T-helper 2 cell treated with Interferon-gamma antibody and Interleukin-4, amounts not matched to agents 5 μg/mL and 100 μg/mL, for 36 hours (primary cell): Measurements from ENCODE around the gene FUOM.
"Not testable (repeated sequence)": the region's sequence is repeated elsewhere in the genome, so short reads cannot be mapped to it uniquely, and the experiment has no call there.

Source experiments
- DNase-seq: peaks from one replicate; pipeline ENCODE4 v3.0.0; 2021; ENCODE audit warnings: low spot score
- H3K27ac Mint-ChIP-seq: one replicate; pipeline ENCODE4 v1.8.0; 2021; ENCODE audit warnings: mild to moderate bottlenecking, mixed read lengths
- H3K27me3 Mint-ChIP-seq: one replicate; pipeline ENCODE4 v1.8.0; 2021; ENCODE audit warnings: low read depth, mixed read lengths
- H3K36me3 Mint-ChIP-seq: one replicate; pipeline ENCODE4 v1.8.0; 2021; ENCODE audit warnings: low read depth, mixed read lengths
- H3K4me1 Mint-ChIP-seq: one replicate; pipeline ENCODE4 v1.8.0; 2021; ENCODE audit warnings: low read depth, mixed read lengths
- H3K4me3 Mint-ChIP-seq: one replicate; pipeline ENCODE4 v1.8.0; 2022; ENCODE audit warnings: mild to moderate bottlenecking, moderate library complexity, mixed read lengths
- H3K9me3 Mint-ChIP-seq: one replicate; pipeline ENCODE4 v1.8.0; 2021; ENCODE audit warnings: mixed read lengths

The FUOM gene

DNA sequence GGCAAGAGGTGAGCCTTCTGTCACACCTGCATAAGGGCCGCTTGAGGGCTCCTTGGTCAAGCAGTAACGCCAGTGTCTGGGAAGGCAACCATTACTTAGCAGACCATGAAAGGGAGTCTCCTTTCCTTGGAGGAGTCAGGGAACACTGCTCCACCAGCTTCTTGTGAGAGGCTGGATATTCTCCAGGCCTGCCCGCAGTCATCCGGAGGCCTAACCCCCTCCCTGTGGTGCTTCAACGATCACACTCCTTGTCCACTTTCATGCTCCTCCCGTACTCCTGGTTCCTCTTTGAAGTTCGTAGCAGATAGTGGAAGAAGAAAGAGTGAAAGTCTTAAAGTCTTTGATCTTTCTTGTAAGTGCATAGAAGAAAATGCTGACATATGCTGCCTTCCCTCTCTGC is 9.6 kb upstream of the FUOM start:
- not testable (repeated sequence) for H3K27ac Mint-ChIP-seq, H3K4me3 Mint-ChIP-seq, H3K4me1 Mint-ChIP-seq, H3K27me3 Mint-ChIP-seq, H3K9me3 Mint-ChIP-seq, DNase-seq, H3K36me3 Mint-ChIP-seq

DNA sequence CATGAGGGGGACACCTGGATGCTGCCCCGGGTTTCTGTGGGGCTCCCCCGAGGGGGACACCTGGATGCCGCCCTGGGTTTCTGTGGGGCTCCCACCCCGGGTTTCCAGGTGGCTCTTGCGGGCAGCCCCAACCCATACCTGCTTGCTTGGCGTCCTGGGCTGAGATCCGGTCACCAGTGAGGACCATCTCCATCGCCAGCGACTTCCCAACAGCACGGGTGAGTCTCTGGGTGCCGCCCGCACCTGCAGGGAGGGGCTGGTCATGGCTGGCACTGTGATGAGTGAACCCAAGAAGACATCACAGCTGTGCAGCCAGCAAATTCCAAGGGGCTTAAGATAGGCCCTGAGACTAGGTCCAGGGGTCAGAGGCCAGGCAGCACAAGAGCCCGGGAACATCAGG is 8.9 kb upstream of the FUOM start:
- Mint-ChIP-seq H3K4me1 (peaks cover 2% of the 10 kb centered on the region), H3K27me3 (no peaks in the 10 kb centered on the region), H3K36me3 (peaks cover 13% of the 10 kb centered on the region), H3K4me3 (no peak overlapping the region), H3K27ac (no peak overlapping the region), H3K9me3 (no peaks in the 10 kb centered on the region)
- DNase-seq: no peak

DNA sequence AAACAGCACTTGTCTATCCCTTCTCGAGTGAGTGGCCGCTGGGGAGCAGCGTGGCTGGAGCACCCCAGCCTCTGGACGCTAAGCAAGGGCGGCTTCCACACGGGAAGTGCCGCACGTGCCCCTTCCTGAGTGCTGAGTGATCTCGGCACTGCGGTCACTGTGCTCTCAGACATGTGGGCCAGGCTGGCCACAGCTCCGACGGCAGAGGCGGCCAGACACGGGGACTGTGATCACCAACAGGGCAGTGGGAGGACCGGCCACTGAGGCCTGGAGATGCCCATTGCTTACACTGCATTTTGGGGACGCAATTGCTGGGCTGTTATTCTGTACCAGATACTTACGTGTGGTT is 8.3 kb upstream of the FUOM start:
- H3K27me3 Mint-ChIP-seq: no peaks in the 10 kb centered on the region
- H3K27ac Mint-ChIP-seq: no peak overlapping the region
- H3K4me3 Mint-ChIP-seq: no peak overlapping the region
- no peaks in the 10 kb centered on the region for H3K9me3 Mint-ChIP-seq
- H3K36me3 Mint-ChIP-seq: peaks cover 12% of the 10 kb centered on the region
- no peak for DNase-seq
- peaks cover 2% of the 10 kb centered on the region for H3K4me1 Mint-ChIP-seq

DNA sequence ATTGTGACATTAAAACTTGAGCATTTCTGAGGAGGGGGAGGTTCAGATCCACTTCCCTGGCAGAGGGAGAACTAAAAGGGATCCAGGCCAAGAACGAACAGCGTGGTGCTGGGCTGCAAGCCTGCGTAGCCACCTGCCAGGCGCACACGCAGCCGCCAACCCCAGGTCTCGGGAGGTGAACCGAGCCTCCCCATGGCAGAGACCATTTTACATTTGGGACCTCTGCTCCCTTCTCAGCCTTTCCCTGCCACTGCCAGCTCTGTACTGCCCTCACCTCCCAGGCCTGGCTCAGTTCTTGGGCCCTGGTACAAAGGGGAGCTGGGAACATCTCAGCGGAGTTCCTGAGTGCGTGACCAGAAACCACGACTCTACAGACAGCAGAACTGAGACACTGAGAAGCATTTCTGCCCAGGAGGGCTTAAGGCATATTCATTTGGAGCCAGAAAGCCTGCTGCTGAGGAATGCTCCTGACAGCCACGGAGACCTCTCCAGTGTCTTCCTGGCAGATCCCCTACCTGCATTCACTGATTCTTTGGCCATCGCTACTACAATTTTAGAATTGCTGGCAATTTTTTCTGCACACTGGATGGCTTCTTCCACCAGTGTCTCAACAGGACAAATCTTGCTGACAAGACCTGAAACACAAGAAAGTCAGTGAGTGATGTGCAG is 7.8 kb upstream of the FUOM start:
- Mint-ChIP-seq H3K36me3 (peaks cover 12% of the 10 kb centered on the region), H3K27ac (no peak overlapping the region), H3K4me1 (peaks cover 2% of the 10 kb centered on the region), H3K27me3 (no peaks in the 10 kb centered on the region), H3K9me3 (no peaks in the 10 kb centered on the region), H3K4me3 (no peak overlapping the region)
- no peak for DNase-seq

DNA sequence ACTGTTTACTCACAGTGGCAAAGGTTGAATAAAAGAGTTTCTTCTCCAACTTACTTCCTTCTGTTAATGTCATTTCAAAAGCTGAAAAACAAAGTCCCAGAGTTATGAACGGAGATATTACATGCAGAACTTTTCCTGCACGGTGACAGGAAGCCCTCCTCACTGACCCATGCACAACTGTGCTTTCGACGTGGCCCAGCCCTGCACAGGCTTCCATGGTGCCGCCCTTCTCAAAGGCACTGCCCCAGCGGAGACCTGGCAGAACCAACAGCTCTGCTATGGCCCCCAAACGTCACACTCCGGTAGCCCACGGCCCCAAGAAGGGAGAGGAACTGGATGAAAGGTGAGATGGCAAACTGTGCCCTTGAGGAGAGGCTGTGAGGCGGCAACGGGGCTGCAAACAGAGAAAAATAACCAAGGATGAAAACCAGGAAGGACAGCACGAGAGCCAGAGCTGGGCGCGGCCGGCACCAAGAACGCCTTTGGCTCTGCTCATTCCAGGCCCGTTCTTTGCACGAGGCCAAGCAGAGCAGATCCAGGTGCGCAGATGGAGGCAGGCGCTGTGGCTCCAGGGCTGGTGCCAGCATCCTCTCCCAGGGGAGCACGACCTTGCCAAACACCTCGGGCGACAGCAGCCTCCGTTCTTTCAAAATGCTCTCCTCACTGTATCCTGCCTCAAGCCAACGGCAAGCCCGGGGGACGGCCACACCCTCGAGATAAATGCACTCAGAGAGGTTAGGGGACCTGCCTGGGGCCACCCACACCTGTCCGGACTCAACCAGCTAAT is 7.0 kb upstream of the FUOM start:
- DNase-seq: no peak
- H3K4me1 Mint-ChIP-seq: peaks cover 4% of the 10 kb centered on the region
- H3K9me3 Mint-ChIP-seq: no peaks in the 10 kb centered on the region
- H3K36me3 Mint-ChIP-seq: peaks cover 12% of the 10 kb centered on the region
- H3K4me3 Mint-ChIP-seq: no peak overlapping the region
- H3K27me3 Mint-ChIP-seq: no peaks in the 10 kb centered on the region
- no peak overlapping the region for H3K27ac Mint-ChIP-seq

DNA sequence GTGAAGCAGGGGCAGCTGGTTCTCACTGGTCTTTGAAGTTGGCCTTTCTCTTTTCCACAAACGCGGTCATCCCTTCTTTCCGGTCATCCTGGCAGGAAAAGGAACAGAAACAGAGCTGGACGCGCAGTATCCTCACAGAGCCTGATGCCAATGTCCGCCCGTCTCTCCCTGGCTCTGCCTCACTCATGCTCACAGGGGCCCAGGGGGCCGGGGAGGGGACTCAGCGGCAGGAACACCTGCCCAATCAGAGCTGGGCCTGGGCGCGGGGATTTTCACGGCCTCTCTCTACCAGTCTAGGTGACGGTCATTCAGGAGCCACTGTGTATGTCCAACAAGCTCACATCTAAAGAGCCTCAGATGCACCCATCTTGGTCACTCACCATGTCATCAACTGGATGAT is 5.0 kb upstream of the FUOM start:
- Mint-ChIP-seq H3K27me3 (no peaks in the 10 kb centered on the region), H3K4me3 (no peak overlapping the region), H3K9me3 (no peaks in the 10 kb centered on the region), H3K36me3 (peaks cover 12% of the 10 kb centered on the region), H3K4me1 (peaks cover 4% of the 10 kb centered on the region), H3K27ac (no peak overlapping the region)
- no peak for DNase-seq

DNA sequence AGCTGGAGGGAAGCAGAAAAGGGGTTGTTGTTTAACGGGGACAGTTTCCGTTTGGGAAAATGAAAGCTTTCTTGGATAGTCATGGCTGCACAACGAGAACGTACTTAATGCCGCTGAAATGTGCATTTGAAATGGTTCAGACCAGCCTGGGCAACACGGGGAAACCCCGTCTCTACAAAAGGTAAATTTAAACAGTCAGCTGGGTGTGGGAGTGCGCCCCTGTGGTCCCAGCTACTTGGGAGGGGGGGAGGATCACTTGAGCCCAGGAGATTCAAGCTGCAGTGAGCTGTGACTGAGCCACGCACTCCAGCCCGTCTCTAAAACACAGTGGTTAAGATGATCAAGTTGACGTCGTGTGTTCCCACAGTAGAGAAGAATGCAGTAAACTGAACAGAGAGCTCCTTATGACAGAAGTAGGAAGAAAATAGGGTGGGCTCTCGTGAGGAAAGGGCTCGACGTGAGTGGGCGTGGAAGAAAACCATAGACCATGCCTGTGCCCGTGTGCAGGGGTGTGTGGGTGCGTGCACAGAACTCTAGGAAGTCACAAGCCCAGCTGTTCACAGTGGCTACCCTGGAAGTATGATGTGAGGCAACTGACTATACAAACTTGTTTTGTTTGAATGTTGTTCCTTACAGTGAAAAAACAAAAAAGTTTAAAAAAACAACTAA is 4.1 kb upstream of the FUOM start:
- no peak for DNase-seq
- peaks cover 4% of the 10 kb centered on the region for H3K4me1 Mint-ChIP-seq
- H3K36me3 Mint-ChIP-seq: peaks cover 12% of the 10 kb centered on the region
- H3K27me3 Mint-ChIP-seq: no peaks in the 10 kb centered on the region
- no peaks in the 10 kb centered on the region for H3K9me3 Mint-ChIP-seq
- H3K4me3 Mint-ChIP-seq: no peak overlapping the region
- no peak overlapping the region for H3K27ac Mint-ChIP-seq

DNA sequence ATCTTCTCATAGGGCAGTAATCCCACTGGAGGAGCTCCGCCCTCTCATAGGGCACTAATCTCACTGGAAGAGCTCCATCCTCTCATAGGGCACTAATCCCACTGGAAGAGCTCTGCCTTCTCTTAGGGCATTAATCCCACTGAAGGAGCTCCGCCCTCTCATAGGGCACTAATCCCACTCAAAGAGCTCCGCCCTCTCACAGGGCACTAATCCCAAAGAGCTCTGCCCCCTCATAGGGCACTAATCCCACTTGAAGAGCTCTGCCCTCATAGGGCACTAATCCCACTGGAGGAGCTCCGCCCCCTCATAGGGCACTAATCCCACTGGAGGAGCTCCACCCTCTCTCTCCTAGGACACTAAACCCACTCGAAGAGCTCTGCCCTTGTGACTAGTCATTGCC is 3.4 kb upstream of the FUOM start:
- no peak overlapping the region for H3K27ac Mint-ChIP-seq
- DNase-seq: no peak
- no peaks in the 10 kb centered on the region for H3K9me3 Mint-ChIP-seq
- H3K36me3 Mint-ChIP-seq: peaks cover 12% of the 10 kb centered on the region
- no peaks in the 10 kb centered on the region for H3K27me3 Mint-ChIP-seq
- no peak overlapping the region for H3K4me3 Mint-ChIP-seq
- H3K4me1 Mint-ChIP-seq: peaks cover 4% of the 10 kb centered on the region

DNA sequence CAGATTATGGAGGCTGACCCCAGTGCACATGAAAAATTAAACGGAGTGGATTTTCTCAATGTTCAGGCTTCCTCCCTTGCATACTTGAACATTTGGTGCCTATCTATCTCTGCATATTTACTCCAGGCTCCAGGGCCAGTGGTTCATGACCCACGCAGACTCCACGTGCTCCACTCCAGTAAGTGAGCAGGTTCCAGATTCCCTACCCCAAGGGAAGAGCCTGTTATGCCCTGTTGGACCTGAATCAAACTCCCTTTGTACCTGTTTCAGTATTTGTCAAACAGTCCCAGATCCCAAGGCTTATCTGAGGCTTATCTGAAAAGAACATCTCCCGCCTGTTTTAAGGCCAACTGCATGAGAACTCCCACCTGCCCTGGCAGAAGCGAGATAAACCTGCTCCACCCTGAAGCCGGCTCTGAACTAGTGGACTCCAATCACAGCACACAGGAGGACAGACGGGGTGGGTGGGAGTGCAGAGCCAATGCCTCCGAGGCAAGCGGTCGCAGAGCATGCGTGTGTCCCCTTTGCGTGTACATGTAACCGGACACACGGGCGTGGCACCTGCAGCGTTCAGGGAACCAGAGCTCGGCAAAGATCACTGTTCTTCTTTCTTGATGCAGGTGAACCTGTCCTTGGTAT is 2.3 kb upstream of the FUOM start:
- Mint-ChIP-seq H3K9me3 (no peaks in the 10 kb centered on the region), H3K27me3 (no peaks in the 10 kb centered on the region), H3K4me3 (no peak overlapping the region), H3K27ac (no peak overlapping the region), H3K36me3 (peaks cover 9% of the 10 kb centered on the region), H3K4me1 (peaks cover 4% of the 10 kb centered on the region)
- DNase-seq: no peak

DNA sequence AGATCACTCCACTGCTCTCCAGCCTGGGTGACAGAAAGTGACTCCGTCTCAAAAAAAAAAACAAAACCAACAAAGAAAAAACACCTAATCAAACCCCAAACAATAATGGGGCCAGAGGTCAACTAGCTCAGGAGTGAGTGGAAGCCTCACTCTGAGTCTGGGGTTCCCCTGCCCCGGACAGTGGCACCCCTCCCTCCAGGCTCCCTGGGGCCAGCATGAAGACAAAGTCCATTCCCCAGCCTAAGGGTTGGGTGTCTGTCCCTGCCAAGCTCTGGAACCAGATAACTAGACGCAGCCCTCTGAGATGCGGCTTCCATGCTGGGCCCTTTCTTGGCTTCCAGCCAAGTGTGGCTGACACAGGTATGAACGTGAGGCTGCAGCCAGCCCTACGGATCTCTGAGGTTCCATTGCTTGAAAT is 1.7 kb upstream of the FUOM start:
- no peak overlapping the region for H3K4me3 Mint-ChIP-seq
- peaks cover 4% of the 10 kb centered on the region for H3K4me1 Mint-ChIP-seq
- no peaks in the 10 kb centered on the region for H3K27me3 Mint-ChIP-seq
- H3K9me3 Mint-ChIP-seq: no peaks in the 10 kb centered on the region
- H3K36me3 Mint-ChIP-seq: peaks cover 6% of the 10 kb centered on the region
- DNase-seq: no peak
- H3K27ac Mint-ChIP-seq: no peak overlapping the region

DNA sequence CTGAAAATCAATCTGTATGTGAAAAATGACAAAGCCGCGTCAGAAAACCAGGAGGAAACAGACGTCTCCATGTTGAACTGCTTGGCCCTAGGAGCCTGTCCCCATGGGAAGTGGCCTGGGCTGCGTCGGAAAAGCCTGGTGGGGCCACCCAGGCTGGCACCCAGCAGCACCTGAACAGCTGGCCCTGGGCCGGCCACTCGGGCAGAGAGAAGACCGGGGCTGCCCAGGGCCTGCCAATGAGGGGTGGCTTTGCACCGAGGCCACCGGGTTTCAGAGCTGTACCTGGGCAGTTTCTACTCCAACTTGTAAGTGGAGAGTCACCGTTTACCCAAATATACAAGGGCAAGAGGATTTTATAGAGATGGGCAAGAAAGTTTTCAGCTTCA is 1.1 kb upstream of the FUOM start:
- no peak overlapping the region for H3K4me3 Mint-ChIP-seq
- no peak for DNase-seq
- no peaks in the 10 kb centered on the region for H3K27me3 Mint-ChIP-seq
- no peaks in the 10 kb centered on the region for H3K9me3 Mint-ChIP-seq
- H3K36me3 Mint-ChIP-seq: peaks cover 5% of the 10 kb centered on the region
- peaks cover 4% of the 10 kb centered on the region for H3K4me1 Mint-ChIP-seq
- no peak overlapping the region for H3K27ac Mint-ChIP-seq

DNA sequence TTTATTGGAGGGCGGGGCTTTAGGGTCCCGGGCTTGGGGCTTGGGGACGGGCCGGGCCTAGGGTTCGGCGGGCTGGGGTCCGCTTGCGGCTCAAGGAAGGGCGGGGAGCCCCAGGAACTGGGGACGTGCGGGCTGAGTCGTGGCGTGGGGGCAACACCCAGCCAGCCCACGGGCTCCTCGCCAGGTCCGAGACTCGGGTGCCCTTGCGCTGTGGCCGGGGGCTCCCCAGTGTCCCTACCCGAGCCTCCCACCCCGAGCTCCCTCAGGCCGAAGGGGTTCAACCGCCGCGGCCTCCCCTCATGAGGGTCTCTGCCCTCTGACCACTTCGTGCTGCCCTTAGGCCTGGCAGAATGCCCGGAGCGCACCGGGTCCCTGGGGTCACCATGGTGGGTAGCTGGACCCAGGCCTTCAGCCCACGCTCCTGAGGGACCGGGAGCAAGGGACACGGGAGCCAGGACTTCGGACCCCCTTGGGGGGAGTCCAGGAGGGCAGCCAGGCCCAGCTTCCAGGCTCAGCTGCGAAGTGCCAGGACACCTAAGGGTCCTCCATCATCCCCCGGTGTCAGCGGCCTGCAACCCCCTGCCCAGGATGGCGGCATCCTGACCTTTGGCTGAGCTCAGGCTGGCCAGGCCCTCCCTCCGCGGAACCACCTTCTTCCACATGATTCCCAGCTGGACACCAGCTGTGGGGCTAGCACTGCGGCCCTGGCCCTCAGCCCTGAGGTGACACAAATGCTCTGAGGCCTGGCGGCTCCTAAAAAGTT is 524 bp upstream of the FUOM start:
- no peak overlapping the region for H3K27ac Mint-ChIP-seq
- no peaks in the 10 kb centered on the region for H3K27me3 Mint-ChIP-seq
- H3K9me3 Mint-ChIP-seq: no peaks in the 10 kb centered on the region
- peaks cover 4% of the 10 kb centered on the region for H3K4me1 Mint-ChIP-seq
- no peak overlapping the region for H3K4me3 Mint-ChIP-seq
- no peak for DNase-seq
- H3K36me3 Mint-ChIP-seq: peaks cover 5% of the 10 kb centered on the region

DNA sequence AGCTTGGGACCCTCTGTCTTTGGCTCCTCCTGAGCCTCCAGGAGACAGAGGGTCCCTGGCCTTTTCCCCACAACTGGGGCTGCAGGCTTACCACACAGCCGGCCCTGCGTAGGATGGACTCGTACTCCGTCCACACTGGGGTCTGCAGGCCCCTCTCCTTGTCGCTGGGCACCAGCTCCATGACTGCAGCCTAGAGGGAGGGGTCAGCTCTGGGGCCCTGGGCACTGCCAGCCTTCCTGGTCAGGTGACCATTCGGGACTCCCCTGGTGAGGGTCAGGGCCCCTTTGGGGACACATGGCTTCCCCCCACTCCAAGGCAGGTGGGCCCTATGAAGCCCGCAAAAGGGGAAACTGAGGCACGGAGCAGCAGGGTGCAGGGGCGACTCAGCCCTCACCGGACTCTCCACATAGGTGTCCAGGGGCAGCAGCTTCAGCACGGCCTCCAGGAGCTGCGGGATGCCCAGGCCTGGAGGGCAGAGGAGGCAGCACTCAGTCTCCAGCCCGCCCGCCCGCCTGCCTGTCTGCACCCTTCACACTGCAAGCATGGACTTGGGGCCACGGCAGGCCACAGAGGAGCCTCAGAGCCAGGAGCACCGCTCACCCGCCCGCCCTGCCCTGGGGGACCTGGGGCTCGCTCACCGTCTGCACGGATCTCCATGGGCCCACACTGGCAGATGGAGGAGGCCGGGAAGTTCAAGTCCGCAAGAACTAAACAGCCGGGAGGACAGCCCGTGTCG is 1.1 kb downstream of the FUOM start:
- Mint-ChIP-seq H3K4me1 (peaks cover 2% of the 10 kb centered on the region), H3K4me3 (peak overlapping the region; percentile 70), H3K9me3 (no peaks in the 10 kb centered on the region), H3K27ac (no peak overlapping the region), H3K27me3 (no peaks in the 10 kb centered on the region), H3K36me3 (peaks cover under 1% of the 10 kb centered on the region)
- DNase-seq: no peak
